ENCODE measurements around the gene LSM3.

Gene LSM3

DNA sequence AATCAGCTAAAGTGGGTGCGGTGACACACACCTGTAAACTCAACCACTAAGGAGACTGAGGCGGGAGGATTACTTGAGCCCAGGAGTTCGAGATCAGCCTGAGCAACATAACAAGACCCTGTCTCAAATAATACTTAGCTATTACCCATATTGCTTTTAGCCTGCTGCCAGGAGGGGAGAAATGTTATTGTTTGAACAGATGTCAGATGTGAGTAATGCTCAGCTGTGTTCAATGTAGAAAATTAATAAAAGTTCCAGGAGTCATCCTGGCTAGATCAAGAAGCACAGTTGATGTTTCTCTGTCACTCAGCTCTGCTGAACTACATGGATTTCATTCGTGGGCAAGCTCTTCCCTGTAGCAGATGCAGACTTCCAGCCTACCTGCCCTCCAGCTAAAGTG is 22.2 kb downstream of the LSM3 start:
- no peak for TF ChIP-seq CTCF (IDR thresholded peaks at IDR 0.05; ENCODE audit: low read depth, low read length)
- H3K4me3 ChIP-seq (ENCODE audit: low read depth, low read length) = no peak overlapping the region

- TF ChIP-seq CTCF (IDR thresholded peaks at IDR 0.05; ENCODE audit: low read depth, low read length) = no peak
- H3K4me3 ChIP-seq (ENCODE audit: low read depth, low read length) = no peak overlapping the region
Observed at GRCh38 chr3:14201940-14202684, 23.5 kb downstream of the LSM3 start.

- no peak for TF ChIP-seq CTCF (IDR thresholded peaks at IDR 0.05; ENCODE audit: low read depth, low read length)
- H3K4me3 ChIP-seq (ENCODE audit: low read depth, low read length) = no peak overlapping the region
Observed at GRCh38 chr3:14202874-14203520, 24.4 kb downstream of the LSM3 start.

DNA sequence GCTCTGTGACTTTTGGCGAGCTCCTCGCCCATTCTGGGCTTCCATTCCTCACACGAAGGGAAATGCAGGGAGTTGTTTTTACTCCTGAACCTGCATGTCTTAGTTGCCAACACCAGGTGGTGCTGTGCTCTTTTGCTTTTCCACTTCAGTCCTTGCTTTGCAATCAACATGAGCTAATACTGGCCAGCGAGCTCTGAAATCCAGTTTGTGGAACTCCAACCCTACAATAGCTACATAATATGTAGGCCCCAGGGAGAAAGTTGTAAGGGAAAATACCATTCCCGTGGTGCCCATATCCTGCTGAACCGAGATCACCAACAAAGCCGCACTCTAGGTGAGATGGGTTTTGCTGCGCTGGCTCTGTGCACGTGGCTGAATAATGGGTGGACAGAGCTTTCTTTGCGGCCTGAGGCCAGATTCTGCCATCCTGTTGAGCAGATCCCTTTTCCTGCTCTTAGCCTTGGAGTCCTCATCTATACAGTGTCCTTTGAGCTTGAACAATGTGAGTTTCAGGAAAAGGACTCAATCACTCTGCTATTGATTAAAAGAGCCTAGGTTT is 25.0 kb downstream of the LSM3 start:
- TF ChIP-seq CTCF (IDR thresholded peaks at IDR 0.05; ENCODE audit: low read depth, low read length) = peak; percentile 69
- H3K4me3 ChIP-seq (ENCODE audit: low read depth, low read length) = no peak overlapping the region

DNA sequence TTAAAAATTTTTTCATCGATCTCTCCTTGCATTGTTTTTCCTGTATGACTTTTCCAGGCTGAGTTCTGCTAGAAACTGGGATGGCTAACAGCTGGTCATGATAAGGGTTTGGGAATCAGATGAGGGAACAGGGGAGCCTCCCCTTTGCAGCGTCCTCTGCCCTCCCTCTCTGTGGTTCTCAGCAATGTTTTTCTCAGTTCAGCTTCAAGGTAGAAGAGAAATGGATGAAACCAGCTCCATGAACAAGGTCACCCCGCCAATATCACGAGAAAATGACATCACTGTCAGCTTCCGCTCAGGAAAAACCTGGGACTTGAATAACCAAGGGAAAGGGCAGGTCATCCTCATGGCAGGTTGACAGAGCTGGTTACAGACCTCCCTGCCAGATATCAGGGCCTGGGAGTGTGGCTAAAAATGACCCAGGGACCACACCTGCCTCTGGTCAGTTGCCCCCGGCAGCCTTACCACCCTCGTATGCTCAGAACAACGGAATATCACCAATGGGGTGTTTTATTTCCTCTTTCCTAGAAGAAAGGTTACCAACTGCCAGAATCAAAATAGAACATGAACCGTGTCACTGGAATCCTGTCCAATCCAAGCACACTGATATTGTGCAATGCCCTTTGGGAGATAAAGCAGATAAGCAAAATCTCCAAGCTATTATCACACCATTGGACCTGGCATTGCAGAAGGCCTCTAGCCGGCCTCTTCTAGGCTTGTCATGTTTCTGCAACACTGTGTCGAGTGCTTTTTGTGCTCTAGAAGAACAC is 26.1 kb downstream of the LSM3 start:
- H3K4me3 ChIP-seq (ENCODE audit: low read depth, low read length) = no peak overlapping the region
- TF ChIP-seq CTCF (IDR thresholded peaks at IDR 0.05; ENCODE audit: low read depth, low read length) = no peak

DNA sequence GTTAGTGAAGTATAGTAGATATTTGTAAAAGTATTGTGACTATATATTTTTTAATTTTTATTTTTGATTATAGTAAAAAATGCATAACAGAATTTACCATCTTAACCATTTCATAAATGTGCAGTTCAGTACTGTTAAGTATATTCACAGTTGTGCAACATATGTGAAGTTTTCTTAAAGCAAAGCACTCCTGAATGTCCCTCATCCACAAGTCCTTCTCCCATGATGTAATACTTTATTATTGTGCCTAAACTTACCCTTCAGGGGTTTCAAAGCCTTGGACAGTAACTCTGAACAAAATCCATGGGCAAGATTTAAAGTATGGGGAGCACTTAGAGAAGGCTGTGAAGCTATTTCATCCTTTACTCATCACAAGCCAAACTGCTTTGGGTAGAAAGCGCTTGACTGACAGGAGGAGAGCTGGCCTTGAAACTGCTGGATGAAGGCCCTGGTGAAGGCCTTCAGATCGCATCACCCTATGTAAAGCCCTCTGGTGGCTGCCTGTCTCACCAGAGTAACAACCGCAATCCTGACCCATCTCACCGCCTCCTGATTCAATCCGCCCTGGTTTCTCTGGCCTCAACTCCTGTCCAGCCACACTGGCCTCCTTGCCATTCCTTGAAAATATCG is 28.0 kb downstream of the LSM3 start:
- TF ChIP-seq CTCF (IDR thresholded peaks at IDR 0.05; ENCODE audit: low read depth, low read length) = no peak
- no peak overlapping the region for H3K4me3 ChIP-seq (ENCODE audit: low read depth, low read length)
